ENCODE results near the gene AREG. TPM values are rescaled to one million over a fixed set of nuclear protein-coding genes. Genes with fewer than 3 reads are reported as not detected.
"Not testable (repeated sequence)": the region's sequence is repeated elsewhere in the genome, so short reads cannot be mapped to it uniquely, and the experiment has no call there.

The AREG gene, protein sequence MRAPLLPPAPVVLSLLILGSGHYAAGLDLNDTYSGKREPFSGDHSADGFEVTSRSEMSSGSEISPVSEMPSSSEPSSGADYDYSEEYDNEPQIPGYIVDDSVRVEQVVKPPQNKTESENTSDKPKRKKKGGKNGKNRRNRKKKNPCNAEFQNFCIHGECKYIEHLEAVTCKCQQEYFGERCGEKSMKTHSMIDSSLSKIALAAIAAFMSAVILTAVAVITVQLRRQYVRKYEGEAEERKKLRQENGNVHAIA
- total RNA-seq: under 0.01 and 0.36 TPM in 2 replicates

DNA sequence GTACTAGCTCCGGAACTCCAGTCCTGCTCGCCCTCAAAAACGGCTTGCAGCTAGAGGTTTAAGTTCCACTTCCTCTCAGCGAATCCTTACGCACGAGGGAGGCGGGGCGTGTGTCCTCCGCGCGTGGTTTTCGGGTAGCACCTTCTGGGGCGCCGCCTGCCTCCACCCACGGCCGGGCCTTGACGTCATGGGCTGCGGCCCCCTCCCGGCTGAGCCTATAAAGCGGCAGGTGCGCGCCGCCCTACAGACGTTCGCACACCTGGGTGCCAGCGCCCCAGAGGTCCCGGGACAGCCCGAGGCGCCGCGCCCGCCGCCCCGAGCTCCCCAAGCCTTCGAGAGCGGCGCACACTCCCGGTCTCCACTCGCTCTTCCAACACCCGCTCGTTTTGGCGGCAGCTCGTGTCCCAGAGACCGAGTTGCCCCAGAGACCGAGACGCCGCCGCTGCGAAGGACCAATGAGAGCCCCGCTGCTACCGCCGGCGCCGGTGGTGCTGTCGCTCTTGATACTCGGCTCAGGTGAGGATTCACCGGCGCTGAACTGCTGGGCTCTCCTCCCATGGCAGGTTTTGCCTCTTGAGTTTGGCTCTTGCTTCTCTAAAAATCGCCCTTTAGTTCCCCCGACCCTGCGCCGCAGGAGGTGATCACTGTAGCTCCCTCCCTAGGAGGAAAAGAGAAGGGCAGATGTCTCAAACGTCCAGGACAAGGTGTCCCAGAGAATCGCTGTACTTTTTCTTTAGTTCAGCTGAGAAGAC, at the start of gene AREG:
Gene AREG, plus strand, starts transcription at position 246 of the 752 bp plus-strand sequence. Its CDS starts 210 bp downstream, at position 456.
- H2AFZ ChIP-seq (ENCODE audit: low read length): peak within 1 kb of the TSS; percentile 95
- peak; percentile 93 for DNase-seq (ENCODE audit: insufficient read length, low spot score, missing footprints)
- H3K4me2 ChIP-seq (ENCODE audit: insufficient read depth, low read length): peak within 1 kb of the TSS; percentile 93
- peaks cover 13% of the 10 kb centered on the region for H3K4me1 ChIP-seq (ENCODE audit: insufficient read depth, low read length)
- peak within 1 kb of the TSS; percentile 47 for H3K27ac ChIP-seq (ENCODE audit: low read depth, low read length)
- H3K36me3 ChIP-seq (ENCODE audit: insufficient read depth, low read length): no peaks in the 10 kb centered on the region
- H3K79me2 ChIP-seq (ENCODE audit: insufficient read depth, low read length): no peaks in the 10 kb centered on the region
- TF ChIP-seq, protein P1, sequence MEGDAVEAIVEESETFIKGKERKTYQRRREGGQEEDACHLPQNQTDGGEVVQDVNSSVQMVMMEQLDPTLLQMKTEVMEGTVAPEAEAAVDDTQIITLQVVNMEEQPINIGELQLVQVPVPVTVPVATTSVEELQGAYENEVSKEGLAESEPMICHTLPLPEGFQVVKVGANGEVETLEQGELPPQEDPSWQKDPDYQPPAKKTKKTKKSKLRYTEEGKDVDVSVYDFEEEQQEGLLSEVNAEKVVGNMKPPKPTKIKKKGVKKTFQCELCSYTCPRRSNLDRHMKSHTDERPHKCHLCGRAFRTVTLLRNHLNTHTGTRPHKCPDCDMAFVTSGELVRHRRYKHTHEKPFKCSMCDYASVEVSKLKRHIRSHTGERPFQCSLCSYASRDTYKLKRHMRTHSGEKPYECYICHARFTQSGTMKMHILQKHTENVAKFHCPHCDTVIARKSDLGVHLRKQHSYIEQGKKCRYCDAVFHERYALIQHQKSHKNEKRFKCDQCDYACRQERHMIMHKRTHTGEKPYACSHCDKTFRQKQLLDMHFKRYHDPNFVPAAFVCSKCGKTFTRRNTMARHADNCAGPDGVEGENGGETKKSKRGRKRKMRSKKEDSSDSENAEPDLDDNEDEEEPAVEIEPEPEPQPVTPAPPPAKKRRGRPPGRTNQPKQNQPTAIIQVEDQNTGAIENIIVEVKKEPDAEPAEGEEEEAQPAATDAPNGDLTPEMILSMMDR (IDR thresholded peaks at IDR 0.05; ENCODE audit: extremely low read depth, low read depth, low read length): peak; percentile 69
- H3K9me3 ChIP-seq (ENCODE audit: low read depth, low read length): no peaks in the 10 kb centered on the region
- H3K4me3 ChIP-seq (ENCODE audit: insufficient read depth, low read length): peak within 1 kb of the TSS; percentile 80
- no peaks in the 10 kb centered on the region for H4K20me1 ChIP-seq (ENCODE audit: insufficient read depth, low read length)
- H3K27me3 ChIP-seq (ENCODE audit: insufficient read depth, low read length): no peaks in the 10 kb centered on the region

DNA sequence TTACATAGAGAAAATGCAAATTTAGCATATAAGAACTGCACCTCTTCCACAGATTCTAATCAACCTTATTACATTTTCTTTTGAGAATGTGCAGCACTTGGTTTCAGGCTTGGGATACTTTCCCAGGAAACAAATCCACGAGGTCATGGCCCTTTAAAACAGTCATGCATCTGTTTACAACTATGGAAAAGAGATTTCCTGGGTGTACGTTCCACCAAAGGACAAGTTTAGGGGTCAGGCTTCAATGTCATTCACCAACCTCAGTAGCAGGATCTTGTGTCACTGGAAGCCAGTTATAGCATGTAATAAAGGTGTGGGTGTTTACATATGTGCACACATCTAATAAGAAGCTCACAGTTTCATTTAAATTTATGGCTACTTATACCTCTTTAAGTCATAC, 49.3 kb upstream of the AREG start:
- Histone ChIP-seq H2AFZ (ENCODE audit: low read length) (no peak overlapping the region), H3K27ac (ENCODE audit: low read depth, low read length) (no peak overlapping the region), H3K4me1 (ENCODE audit: insufficient read depth, low read length) (peaks cover 4% of the 10 kb centered on the region), H3K9me3 (ENCODE audit: low read depth, low read length) (no peaks in the 10 kb centered on the region), H4K20me1 (ENCODE audit: insufficient read depth, low read length) (no peaks in the 10 kb centered on the region), H3K27me3 (ENCODE audit: insufficient read depth, low read length) (no peaks in the 10 kb centered on the region), H3K4me2 (ENCODE audit: insufficient read depth, low read length) (no peak overlapping the region), H3K4me3 (ENCODE audit: insufficient read depth, low read length) (no peak overlapping the region), H3K36me3 (ENCODE audit: insufficient read depth, low read length) (no peaks in the 10 kb centered on the region), H3K79me2 (ENCODE audit: insufficient read depth, low read length) (no peaks in the 10 kb centered on the region)
- DNase-seq (ENCODE audit: insufficient read length, low spot score, missing footprints): no peak
- TF ChIP-seq, protein P1 (IDR thresholded peaks at IDR 0.05; ENCODE audit: extremely low read depth, low read depth, low read length): no peak

DNA sequence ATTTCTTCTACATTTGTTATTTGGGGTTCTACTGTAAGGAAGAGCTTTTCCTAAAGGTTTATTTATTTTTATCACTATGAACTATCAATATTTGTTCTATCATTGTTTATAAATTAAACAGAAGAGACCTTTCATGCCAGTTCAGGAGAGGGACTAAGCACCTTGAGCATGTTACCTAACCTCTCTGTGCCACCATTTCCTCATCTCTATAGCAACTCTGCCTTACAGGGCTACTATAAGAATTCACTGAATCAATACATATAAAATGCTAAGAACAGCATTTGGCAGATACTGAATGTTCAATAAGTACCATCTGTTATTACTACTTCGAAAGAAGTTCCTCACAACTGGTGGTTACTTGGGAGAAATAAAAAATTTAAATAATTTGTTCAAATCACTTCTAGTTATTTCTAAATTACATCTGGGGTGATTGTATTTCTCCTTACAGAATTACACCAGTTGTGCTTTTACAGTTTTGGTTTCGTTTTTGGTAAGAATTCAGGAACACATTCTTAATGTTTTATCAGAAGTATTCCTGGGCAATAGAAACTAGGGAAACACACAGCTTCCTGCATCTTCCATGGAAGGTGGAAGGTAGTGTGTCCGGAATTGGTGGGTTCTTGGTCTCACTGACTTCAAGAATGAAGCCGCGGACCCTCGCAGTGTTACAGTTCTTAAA, 47.0 kb upstream of the AREG start:
- Histone ChIP-seq H2AFZ (ENCODE audit: low read length) (peak overlapping the region; percentile 79), H3K4me3 (ENCODE audit: insufficient read depth, low read length) (peak overlapping the region; percentile 25)

DNA sequence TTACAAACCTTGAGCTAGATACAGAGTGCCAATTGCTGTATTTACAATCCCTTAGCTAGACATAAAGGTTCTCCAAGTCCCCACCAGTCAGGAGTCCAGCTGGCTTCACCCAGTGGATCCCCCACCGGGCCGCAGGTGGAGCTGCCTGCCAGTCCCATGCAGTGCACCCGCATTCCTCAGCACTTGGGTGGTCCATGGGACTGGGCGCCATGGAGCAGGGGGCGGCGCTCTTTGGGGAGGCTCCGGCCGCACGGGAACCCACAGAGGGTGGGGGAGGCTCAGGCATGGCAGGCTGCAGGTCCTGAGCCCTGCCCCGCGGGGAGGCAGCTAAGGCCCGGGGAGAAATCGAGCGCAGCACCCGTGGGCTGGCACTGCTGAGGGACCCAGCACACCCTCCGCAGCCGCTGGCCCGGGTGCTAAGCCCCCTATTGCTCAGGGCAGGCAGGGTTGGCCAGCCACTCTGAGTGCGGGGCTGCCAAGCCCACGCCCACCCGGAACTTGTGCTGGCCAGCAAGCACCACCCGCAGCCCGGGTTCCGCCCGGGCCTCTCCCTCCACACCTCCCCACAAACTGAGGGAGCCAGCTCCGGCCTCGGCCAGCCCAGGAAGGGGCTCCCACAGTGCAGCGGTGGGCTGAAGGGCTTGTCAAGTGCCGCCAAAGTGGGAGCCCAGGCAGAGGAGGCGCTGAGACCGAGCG, 45.9 kb upstream of the AREG start:
- H3K79me2 ChIP-seq (ENCODE audit: insufficient read depth, low read length); H3K4me1 ChIP-seq (ENCODE audit: insufficient read depth, low read length); H4K20me1 ChIP-seq (ENCODE audit: insufficient read depth, low read length); H3K27me3 ChIP-seq (ENCODE audit: insufficient read depth, low read length); H3K4me3 ChIP-seq (ENCODE audit: insufficient read depth, low read length); H3K4me2 ChIP-seq (ENCODE audit: insufficient read depth, low read length); H3K9me3 ChIP-seq (ENCODE audit: low read depth, low read length); DNase-seq (ENCODE audit: insufficient read length, low spot score, missing footprints); H3K27ac ChIP-seq (ENCODE audit: low read depth, low read length); H3K36me3 ChIP-seq (ENCODE audit: insufficient read depth, low read length); H2AFZ ChIP-seq (ENCODE audit: low read length): not testable (repeated sequence)

More for the DNA sequence above, 47.0 kb upstream of the AREG start:
- Histone ChIP-seq H3K9me3 (ENCODE audit: low read depth, low read length) (no peaks in the 10 kb centered on the region), H3K36me3 (ENCODE audit: insufficient read depth, low read length) (no peaks in the 10 kb centered on the region), H4K20me1 (ENCODE audit: insufficient read depth, low read length) (no peaks in the 10 kb centered on the region), H3K27ac (ENCODE audit: low read depth, low read length) (no peak overlapping the region), H3K4me2 (ENCODE audit: insufficient read depth, low read length) (peak overlapping the region; percentile 64), H3K27me3 (ENCODE audit: insufficient read depth, low read length) (no peaks in the 10 kb centered on the region), H3K4me1 (ENCODE audit: insufficient read depth, low read length) (peaks cover 4% of the 10 kb centered on the region), H3K79me2 (ENCODE audit: insufficient read depth, low read length) (no peaks in the 10 kb centered on the region)
- DNase-seq (ENCODE audit: insufficient read length, low spot score, missing footprints): peak; percentile 57
- TF ChIP-seq, protein P1 (IDR thresholded peaks at IDR 0.05; ENCODE audit: extremely low read depth, low read depth, low read length): no peak
